ENCODE data around the gene ZCCHC4.

DNA sequence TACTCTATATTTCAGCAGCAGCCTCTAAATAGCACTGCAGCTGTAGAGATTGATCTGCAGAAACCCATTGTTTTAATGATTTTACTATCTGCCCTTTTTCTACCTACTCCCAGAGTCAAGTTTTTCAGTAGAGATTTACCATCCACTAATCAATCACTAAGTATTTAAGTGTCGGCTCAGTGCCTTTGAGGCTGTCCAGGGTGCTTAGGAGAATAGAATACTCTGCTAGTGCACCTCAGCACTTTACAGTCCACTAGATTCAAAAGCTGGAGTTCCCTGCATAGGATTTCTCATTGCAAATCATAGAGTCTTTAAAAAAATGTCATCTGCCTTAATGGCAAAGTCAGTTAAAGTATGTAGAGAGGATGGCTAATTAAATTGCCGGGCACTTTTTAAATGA, 34.9 kb downstream of the ZCCHC4 start:
- TF ChIP-seq, protein P1, sequence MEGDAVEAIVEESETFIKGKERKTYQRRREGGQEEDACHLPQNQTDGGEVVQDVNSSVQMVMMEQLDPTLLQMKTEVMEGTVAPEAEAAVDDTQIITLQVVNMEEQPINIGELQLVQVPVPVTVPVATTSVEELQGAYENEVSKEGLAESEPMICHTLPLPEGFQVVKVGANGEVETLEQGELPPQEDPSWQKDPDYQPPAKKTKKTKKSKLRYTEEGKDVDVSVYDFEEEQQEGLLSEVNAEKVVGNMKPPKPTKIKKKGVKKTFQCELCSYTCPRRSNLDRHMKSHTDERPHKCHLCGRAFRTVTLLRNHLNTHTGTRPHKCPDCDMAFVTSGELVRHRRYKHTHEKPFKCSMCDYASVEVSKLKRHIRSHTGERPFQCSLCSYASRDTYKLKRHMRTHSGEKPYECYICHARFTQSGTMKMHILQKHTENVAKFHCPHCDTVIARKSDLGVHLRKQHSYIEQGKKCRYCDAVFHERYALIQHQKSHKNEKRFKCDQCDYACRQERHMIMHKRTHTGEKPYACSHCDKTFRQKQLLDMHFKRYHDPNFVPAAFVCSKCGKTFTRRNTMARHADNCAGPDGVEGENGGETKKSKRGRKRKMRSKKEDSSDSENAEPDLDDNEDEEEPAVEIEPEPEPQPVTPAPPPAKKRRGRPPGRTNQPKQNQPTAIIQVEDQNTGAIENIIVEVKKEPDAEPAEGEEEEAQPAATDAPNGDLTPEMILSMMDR (conservative IDR thresholded peaks at IDR 0.05; ENCODE audit: low read depth, low read length) = no peak
- no peak for TF ChIP-seq EZH2 (IDR thresholded peaks at IDR 0.05; ENCODE audit: borderline replicate concordance, low read depth, low read length, poor library complexity, severe bottlenecking)

Measured in A673 (cell line).